K562 (cell line): Measurements from ENCODE around the gene PRPH2. TPM values are rescaled to one million over a fixed set of nuclear protein-coding genes. Genes with fewer than 3 reads are reported as not detected.

Source experiments
- BCLAF1 ChIP-seq, 2 experiments: fragments of 450-650 bp in 1 of 2; IDR thresholded peaks; 2 replicates each; pipeline ENCODE4 v1.6.1; 2011 to 2017; ENCODE audit warnings: low read depth in 2 of 2, antibody characterized with exemption in 1 of 2, borderline replicate concordance in 1 of 2, low read length in 1 of 2, mild to moderate bottlenecking in 1 of 2, mixed read lengths in 1 of 2; ENCODE audit not compliant: control insufficient read depth in 1 of 2
- MGA ChIP-seq: fragments of 450-650 bp; IDR thresholded peaks from 2 replicates; pipeline ENCODE4 v1.6.1; 2016; ENCODE audit warnings: mild to moderate bottlenecking, moderate library complexity
- SMAD1 ChIP-seq: fragments of 150-350 bp; IDR thresholded peaks from 2 replicates; pipeline ENCODE4 v1.6.1; 2014; ENCODE audit warnings: low read length, low read depth; ENCODE audit not compliant: partially characterized antibody
- U2AF2 ChIP-seq: fragments of 200-400 bp; formaldehyde crosslinking; optimal IDR thresholded peaks from 2 replicates; pipeline ENCODE3; 2017; ENCODE audit warnings: low read depth, mild to moderate bottlenecking, low read length
- ZNF589 ChIP-seq: fragments of 200-800 bp; sonication (Bioruptor generic); IDR thresholded peaks from 2 replicates; pipeline ENCODE4 v1.6.1; 2016; ENCODE audit warnings: low read depth, missing genetic modification characterization, missing compliant biosample characterization
- polyA plus RNA-seq, 8 experiments: library from polyadenylated mRNA; depleted of rRNA in 4 of 8; stranded (reverse) in 5 of 8; unstranded in 3 of 8; fragments of >200 nt; fragmentation: Nextera tagmentation in 2 of 8; fragmentation: Illumina TruSeq in 1 of 8; extraction: Ambion mirVana in 2 of 8; extraction: Trizol in 1 of 8; gene quantifications; 2 replicates each; pipeline versions ENCODE4 v1.2.1 to v1.2.3, GENCODE V29; 2011 to 2014; ENCODE audit warnings: inconsistent platforms in 1 of 8, missing spikeins in 1 of 8
- total RNA-seq, 7 experiments: library from RNA; depleted of rRNA in 6 of 7; stranded (reverse); fragments of >200 nt in 6 of 7; fragmentation: Illumina TruSeq in 2 of 7; extraction: Trizol in 2 of 7; gene quantifications; 2 replicates each; pipeline versions ENCODE4 v1.2.1 to v1.2.3, GENCODE V29; 2011 to 2021; ENCODE audit warnings: low replicate concordance in 1 of 7

PRPH2 gene
- total and polyA plus RNA-seq, 9 of the 15 experiments (the other 6 are each of a cell fraction or from before 2014, with no cell fraction given), result 0.03 to 0.11 (median 0.03) TPM; not detected in 5

GRCh38 chr6:42746463-42747391 lies 24.3 kb upstream of the PRPH2 start (continued):
- TF ChIP-seq BCLAF1 (IDR thresholded peaks at IDR 0.05; ENCODE audit: borderline replicate concordance in 1 of 2, control insufficient read depth in 1 of 2, low read depth in 2 of 2, low read length in 1 of 2) (no peak), ZNF589 (no peak), MGA (no peak), SMAD1 (peak; percentile 37), U2AF2 (no peak)
